Activated T-helper 2 cell treated with anti-CD3 and anti-CD28 coated beads, Interferon-gamma antibody, Interleukin-2, Interleukin-4, amounts not matched to agents 10 μg/mL and 5 μg/mL and 100 μg/mL, durations not matched to agents 14 hours and 24 hours and 36 hours (primary cell): ENCODE measurements around the gene CSRP3. TPM values are rescaled to one million over a fixed set of nuclear protein-coding genes. Genes with fewer than 3 reads are reported as not detected.

Experiments used
- DNase-seq: peaks from one replicate; pipeline ENCODE4 v3.0.0; 2021; ENCODE audit warnings: low spot score
- H3K27ac Mint-ChIP-seq: one replicate; pipeline ENCODE4 v1.8.0; 2021; ENCODE audit warnings: mixed read lengths
- H3K27me3 Mint-ChIP-seq: one replicate; pipeline ENCODE4 v1.8.0; 2021; ENCODE audit warnings: low read depth, mixed read lengths
- H3K36me3 Mint-ChIP-seq: one replicate; pipeline ENCODE4 v1.8.0; 2021; ENCODE audit warnings: low read depth, mixed read lengths
- H3K4me1 Mint-ChIP-seq: one replicate; pipeline ENCODE4 v1.8.0; 2021; ENCODE audit warnings: low read depth, mixed read lengths
- H3K4me3 Mint-ChIP-seq: one replicate; pipeline ENCODE4 v1.8.0; 2021; ENCODE audit warnings: low read depth, mild to moderate bottlenecking, moderate library complexity, mixed read lengths
- H3K9me3 Mint-ChIP-seq: one replicate; pipeline ENCODE4 v1.8.0; 2021; ENCODE audit warnings: mixed read lengths
- intact Hi-C: fragments of 100-400 bp; cut with micrococcal nuclease; formaldehyde crosslinking; loops from one replicate; pipeline ENCODE4 v1.15.1; 2023
- total RNA-seq: library from RNA; stranded (reverse); gene quantifications from 2 replicates; pipeline ENCODE4 v1.2.3, GENCODE V29; 2022

Gene CSRP3
- total RNA-seq, 1 donor from 2014 or later: not detected

DNA sequence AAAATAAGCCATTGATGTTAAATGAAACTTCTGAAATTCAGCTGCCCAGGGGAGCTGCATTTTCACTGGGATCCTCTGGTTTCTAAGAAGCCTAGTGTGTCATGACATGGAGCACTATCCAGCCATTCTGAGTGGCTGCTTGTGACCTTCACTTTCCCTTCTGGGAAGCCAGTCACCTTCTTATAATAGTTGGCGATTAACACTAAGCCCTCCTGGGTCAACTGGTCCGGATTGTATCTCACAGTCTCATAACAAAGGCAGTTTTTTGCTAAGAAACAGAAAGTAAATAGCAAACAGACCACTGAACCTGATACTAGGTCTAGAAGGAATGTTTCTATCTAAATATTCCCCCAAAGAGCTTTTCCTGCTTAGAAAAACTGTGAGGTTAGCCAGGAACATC is 7.9 kb downstream of the CSRP3 start:
- H3K36me3 Mint-ChIP-seq: no peaks in the 10 kb centered on the region

DNA sequence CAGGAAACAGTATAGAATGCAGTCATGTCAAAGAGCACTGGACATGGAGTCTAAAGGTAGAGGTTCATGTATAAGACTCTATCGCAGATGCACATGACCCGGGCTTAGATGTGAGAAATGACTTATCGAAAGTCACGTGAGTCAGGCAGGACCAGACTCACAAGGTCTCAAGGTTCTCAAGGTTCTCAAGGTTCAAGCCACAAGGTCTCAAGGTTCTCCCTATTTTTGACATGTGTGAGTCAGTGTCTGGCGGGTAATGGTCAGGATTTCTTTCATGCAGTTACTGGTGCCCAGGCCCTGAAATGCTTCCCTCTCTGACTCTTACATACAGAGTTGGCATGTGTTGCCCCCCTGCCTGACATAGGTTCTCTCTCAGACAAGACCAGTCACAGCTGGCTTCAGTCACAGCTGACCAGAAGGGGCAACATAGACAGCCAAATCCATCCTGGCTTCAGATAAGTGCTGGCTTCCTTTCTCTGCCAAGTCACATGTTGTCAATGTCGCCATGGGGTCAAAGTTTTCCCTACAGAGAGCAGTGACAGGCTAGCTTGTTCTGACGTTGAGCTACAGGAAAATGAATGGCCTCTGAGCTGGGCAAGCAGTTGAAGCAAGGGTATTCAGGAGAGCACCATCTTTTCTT is 10.1 kb downstream of the CSRP3 start:
- H3K4me3 Mint-ChIP-seq: no peak overlapping the region
- intact Hi-C loops: no loop called here
- H3K27me3 Mint-ChIP-seq: no peaks in the 10 kb centered on the region
- no peaks in the 10 kb centered on the region for H3K36me3 Mint-ChIP-seq
- H3K4me1 Mint-ChIP-seq: no peaks in the 10 kb centered on the region
- H3K9me3 Mint-ChIP-seq: no peaks in the 10 kb centered on the region
- H3K27ac Mint-ChIP-seq: no peak overlapping the region
- no peak for DNase-seq

More for the DNA sequence above, 7.9 kb downstream of the CSRP3 start:
- DNase-seq: no peak
- H3K4me3 Mint-ChIP-seq: no peak overlapping the region
- no peaks in the 10 kb centered on the region for H3K27me3 Mint-ChIP-seq
- no peaks in the 10 kb centered on the region for H3K9me3 Mint-ChIP-seq
- H3K27ac Mint-ChIP-seq: no peak overlapping the region
- H3K4me1 Mint-ChIP-seq: no peaks in the 10 kb centered on the region
- intact Hi-C loops: no loop called here

DNA sequence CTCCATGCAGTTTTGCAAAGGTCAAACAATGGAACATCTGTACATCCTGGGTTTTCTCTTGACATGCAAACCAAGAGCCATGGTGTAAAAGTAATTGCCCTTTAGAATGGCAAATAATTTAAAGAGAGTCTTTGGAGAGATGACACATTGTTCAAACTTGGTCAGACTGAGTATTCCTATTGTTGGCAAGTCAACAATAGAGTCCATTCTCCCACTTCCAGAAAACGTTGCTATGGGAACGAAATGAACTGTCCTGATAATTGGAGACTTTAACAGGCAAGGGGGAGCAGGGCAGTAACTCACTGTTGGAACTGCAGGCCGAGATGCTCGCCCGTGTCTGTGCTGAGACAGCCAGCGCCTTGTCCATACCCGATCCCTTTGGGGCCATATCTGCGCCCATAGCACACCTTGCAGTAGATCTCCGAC is 13.9 kb downstream of the CSRP3 start:
- intact Hi-C loops: no loop called here
- H3K4me1 Mint-ChIP-seq: no peaks in the 10 kb centered on the region
- no peak for DNase-seq
- no peaks in the 10 kb centered on the region for H3K36me3 Mint-ChIP-seq
- no peaks in the 10 kb centered on the region for H3K27me3 Mint-ChIP-seq
- H3K27ac Mint-ChIP-seq: no peak overlapping the region
- no peaks in the 10 kb centered on the region for H3K9me3 Mint-ChIP-seq
- no peak overlapping the region for H3K4me3 Mint-ChIP-seq

DNA sequence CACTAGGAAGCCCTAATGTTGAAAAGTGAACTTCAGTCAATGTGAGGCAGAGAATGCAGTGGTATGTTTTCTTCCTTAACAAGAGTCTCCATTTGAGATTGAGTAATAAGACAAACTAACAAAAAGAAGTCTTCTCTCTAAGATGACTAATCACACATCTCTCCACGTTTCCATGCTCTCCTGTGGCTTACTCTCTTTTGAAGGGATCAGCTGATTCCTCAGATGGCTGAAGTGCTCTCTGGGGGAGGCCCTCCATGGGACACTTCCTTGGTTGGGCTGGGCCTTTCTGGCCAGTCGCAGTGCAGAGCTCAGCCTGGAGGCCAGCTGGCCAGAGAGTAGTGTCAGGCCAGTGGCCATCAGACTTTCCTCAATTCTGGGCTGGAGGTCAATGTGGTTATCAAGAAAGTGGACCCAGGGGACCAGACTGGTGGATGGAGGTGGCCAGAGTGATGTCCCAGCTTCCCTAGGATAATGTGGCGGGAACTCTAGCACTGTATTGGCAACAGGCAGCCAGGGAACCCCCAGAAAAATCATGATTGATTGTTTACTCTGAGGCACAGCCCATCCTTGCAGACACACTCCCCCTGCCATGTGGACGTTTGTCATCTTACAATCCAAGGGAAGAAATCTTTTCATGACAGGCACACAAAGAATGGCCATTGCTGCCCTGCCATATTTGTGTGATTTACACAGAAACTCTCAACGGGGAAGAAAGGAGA is 14.5 kb downstream of the CSRP3 start:
- intact Hi-C loops: no loop called here
- no peak for DNase-seq
- Mint-ChIP-seq H3K27ac (no peak overlapping the region), H3K36me3 (no peaks in the 10 kb centered on the region), H3K27me3 (no peaks in the 10 kb centered on the region), H3K9me3 (no peaks in the 10 kb centered on the region), H3K4me1 (no peaks in the 10 kb centered on the region), H3K4me3 (no peak overlapping the region)

DNA sequence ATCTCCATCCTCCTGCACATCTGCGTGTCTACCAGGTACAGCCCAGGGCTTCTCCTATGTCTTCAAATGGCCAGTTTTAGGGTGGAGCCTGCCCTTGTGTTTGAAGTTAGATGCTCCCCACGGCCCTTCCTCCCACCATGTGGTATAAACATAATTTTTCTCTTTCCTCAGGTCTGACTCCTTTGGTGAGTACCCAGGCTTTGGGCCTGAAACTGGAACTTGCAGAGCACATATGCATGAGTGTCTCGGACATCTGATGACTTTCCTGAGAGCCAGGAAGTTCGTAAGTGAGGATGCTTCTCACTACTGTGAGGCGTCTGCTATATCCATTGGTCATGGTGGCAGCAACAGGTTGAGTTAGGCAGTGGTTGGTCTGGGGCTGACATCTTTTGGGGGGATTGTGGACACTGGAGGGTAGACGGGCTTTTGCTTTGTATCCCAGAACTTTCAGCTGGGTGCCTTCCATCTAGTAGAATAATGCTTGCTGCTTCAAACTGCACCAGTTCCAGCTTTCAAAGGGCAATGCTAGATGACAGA is 16.2 kb downstream of the CSRP3 start:
- Mint-ChIP-seq H3K4me1 (no peaks in the 10 kb centered on the region), H3K4me3 (no peak overlapping the region), H3K36me3 (no peaks in the 10 kb centered on the region), H3K27me3 (no peaks in the 10 kb centered on the region), H3K9me3 (no peaks in the 10 kb centered on the region), H3K27ac (no peak overlapping the region)
- DNase-seq: no peak
- intact Hi-C loops: no loop called here

DNA sequence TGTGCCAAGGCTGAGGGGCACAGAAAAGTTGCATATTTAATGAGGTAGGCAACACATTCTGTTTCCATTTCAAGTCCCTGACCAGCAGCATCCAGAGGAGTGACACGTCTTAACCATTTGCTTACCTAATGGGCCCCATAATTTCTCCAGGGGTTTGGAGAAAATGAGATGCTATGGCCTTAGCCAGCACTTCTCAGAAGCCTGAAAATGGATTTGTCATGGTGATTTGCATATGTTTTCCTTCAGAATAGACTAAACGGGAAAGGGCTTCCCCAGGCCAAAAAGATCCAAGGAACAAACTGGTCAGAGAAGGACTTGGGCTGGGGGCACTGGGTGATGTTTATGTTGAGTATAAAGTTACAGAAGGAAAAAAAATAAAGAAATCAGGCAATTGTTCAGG is 16.7 kb downstream of the CSRP3 start:
- no peak for DNase-seq
- intact Hi-C loops: no loop called here
- no peaks in the 10 kb centered on the region for H3K36me3 Mint-ChIP-seq

DNA sequence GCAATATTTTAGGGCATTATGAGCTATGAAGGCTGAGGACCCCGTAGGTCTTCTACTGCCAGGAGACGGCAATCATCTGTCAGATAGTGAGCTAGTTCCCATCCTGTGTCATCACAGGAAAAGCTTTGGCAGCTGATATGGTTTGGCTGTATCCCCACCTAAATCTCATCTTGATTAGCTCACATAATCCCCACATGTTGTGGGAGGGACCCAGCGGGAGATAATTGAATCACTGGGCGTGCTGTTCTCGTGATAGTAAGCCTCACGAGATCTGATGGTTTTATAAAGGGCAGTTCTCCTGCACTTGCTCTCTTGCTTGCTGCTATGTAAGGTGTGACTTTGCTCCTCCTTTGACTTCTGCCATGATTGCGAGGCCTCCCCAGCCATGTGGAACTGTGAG is 18.1 kb downstream of the CSRP3 start:
- no peaks in the 10 kb centered on the region for H3K9me3 Mint-ChIP-seq
- intact Hi-C loops: loop anchor here (5.0 kb wide), 1 partner anchor 34 kb away; no protein-coding TSS in a partner anchor
- H3K36me3 Mint-ChIP-seq: no peaks in the 10 kb centered on the region
- DNase-seq: no peak
- no peaks in the 10 kb centered on the region for H3K4me1 Mint-ChIP-seq
- H3K27ac Mint-ChIP-seq: no peak overlapping the region
- no peak overlapping the region for H3K4me3 Mint-ChIP-seq
- no peaks in the 10 kb centered on the region for H3K27me3 Mint-ChIP-seq

More for the DNA sequence above, 16.7 kb downstream of the CSRP3 start:
- Mint-ChIP-seq H3K4me1 (no peaks in the 10 kb centered on the region), H3K27ac (no peak overlapping the region), H3K9me3 (no peaks in the 10 kb centered on the region), H3K4me3 (no peak overlapping the region), H3K27me3 (no peaks in the 10 kb centered on the region)

DNA sequence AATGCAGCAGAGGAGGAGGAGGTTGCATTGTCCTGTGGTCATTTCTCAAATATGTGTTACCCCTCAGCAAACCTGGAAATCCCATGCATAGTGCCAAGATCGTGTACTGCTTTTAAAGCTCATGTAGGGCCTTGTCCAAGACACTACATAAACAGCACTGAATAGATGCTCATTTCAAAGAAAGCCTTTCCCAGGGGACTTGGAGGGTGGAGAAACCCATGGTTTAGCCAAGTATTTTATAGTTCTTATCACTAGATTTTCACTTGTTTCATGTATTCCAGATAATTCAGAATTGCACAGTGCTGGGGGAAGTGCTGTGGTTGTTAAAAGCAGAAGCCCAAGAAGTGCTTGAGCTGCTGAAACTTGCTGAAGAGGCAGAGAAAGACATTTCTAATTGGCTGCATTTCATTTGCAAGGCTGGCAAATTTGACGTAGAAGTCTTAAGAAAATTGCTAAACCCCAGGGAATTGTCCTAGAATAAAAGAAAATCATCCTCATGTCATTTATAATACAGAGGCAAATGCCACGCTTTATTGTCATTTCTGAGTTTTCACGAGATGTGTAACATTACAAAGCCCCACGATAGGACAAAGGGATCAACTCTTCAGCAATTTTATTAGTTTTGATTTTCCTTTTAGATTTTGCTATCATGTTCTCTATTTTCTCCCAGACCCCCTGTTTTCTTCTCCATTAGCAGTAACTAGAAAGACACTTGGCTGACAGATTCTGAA is 20.1 kb downstream of the CSRP3 start:
- no peak overlapping the region for H3K27ac Mint-ChIP-seq
- peaks cover 4% of the 10 kb centered on the region for H3K36me3 Mint-ChIP-seq
- H3K9me3 Mint-ChIP-seq: no peaks in the 10 kb centered on the region
- H3K4me1 Mint-ChIP-seq: no peaks in the 10 kb centered on the region
- H3K4me3 Mint-ChIP-seq: no peak overlapping the region
- no peaks in the 10 kb centered on the region for H3K27me3 Mint-ChIP-seq
- no peak for DNase-seq
- intact Hi-C loops: loop anchor here (5.0 kb wide), 1 partner anchor 36 kb away; no protein-coding TSS in a partner anchor

DNA sequence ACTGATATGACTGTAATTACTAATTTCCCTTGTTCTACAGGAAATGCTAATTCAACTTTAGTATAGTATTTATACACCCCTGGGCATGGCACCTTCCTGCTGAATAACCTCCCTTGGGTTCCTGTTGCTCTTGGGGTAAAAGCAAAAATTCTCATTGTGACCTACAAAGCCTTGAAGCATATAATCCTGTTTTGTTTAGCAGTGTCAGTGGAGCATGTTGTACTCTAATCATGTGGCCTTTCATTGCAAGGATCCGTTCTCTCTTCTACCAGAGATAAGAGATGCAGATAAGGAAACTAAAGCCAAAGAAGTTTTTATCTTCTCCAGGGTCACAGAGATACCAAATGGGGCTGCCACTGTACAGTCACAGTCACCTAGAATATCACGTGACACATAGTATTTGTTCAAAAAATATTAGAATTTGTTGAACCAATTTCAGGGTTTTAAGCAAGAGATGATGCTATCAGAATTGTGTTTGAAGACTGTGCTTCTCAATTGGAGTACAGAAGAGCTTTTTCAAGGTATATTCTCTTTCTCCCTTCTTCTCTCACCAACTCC is 25.1 kb downstream of the CSRP3 start:
- intact Hi-C loops: no loop called here
- Mint-ChIP-seq H3K36me3 (peaks cover 34% of the 10 kb centered on the region), H3K4me1 (no peaks in the 10 kb centered on the region), H3K9me3 (no peaks in the 10 kb centered on the region), H3K4me3 (no peak overlapping the region), H3K27ac (no peak overlapping the region), H3K27me3 (no peaks in the 10 kb centered on the region)
- DNase-seq: no peak

DNA sequence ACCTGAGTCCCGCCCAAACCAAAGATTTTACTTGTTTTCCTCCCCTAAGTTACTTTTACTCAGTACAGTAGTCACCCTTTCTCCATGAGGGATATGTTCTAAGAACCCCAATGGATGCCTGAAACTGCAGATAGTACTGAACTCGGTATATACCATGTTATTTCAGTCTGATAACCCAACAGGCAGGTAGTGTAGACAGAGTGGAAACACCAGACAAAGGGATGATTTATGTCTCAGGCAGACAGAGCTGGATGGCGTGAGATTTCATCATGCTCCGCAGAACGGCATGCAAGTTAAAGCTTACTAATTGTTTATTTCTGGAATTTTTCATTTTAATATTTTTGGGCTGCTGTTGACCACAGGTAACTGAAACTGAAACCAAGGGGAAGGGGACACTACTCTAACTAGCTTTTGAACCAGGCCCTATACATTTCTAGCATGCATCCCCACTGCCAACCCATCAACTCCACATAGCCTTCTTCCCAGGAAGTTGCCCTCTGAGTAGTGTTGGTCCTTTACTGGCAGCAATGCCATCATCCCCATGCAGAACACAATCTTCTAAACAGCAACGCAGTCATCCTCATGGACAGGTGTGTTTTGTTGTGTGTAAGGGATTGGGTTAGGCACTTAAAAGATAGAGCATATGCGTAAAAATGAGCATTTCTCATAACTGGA is 27.7 kb downstream of the CSRP3 start:
- peaks cover 46% of the 10 kb centered on the region for H3K36me3 Mint-ChIP-seq
- intact Hi-C loops: no loop called here

DNA sequence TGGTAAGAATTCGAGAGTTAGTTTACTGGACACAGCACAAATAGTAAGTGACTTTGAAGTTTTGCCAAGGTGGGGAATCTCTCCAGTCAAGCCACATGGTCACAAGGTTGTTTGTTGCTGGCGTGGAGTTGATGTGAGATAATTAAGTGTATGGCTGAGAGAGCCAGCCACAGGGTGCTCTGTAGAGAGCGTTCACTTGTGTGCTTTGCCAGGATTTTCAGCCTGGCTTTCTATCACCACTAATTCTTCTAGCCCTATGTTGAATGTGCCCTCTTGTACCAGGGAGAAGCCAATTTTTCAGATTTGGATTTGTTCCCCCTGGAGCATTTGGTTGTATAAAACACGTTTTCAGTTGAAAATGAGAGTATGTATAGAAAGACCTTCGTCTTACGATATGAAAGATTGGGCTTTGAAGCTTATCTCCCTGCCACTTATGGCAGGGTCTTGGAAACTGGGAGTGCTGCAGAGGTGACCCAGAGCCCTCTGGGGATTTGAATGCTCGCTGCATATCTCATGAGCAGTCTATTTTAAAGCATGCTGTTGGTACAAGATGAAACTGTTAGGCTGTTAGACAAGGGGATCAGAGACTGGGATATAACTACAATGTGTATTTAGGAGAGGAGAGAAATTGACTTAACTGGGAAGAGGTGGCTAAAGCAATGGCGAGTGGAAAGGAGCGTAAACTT is 28.6 kb downstream of the CSRP3 start:
- H3K27me3 Mint-ChIP-seq: no peaks in the 10 kb centered on the region
- DNase-seq: no peak
- peaks cover 54% of the 10 kb centered on the region for H3K36me3 Mint-ChIP-seq
- no peak overlapping the region for H3K4me3 Mint-ChIP-seq
- no peaks in the 10 kb centered on the region for H3K4me1 Mint-ChIP-seq
- H3K9me3 Mint-ChIP-seq: no peaks in the 10 kb centered on the region
- intact Hi-C loops: no loop called here
- H3K27ac Mint-ChIP-seq: no peak overlapping the region

More for the DNA sequence above, 27.7 kb downstream of the CSRP3 start:
- no peak for DNase-seq
- no peaks in the 10 kb centered on the region for H3K9me3 Mint-ChIP-seq
- H3K4me1 Mint-ChIP-seq: no peaks in the 10 kb centered on the region
- no peaks in the 10 kb centered on the region for H3K27me3 Mint-ChIP-seq
- no peak overlapping the region for H3K27ac Mint-ChIP-seq
- H3K4me3 Mint-ChIP-seq: no peak overlapping the region

DNA sequence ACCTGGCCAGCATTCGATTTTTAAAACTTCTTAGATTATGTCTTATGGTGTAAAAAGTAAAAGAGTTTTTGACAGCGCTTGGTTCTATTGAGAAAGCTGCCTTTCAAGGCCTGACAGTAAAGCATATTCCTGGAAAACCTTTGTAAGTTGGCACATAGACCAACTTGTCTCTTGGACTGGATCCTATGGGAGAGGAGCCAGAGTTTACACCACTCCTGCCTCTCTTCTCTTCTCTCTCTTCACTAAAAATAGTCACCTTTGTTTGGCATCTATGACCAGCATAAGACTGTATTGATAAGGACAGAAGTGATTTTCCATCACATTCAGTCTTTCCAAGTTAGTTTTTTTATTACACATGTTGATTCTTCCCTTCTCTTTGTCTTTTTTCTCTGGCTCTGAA is 33.7 kb downstream of the CSRP3 start:
- Mint-ChIP-seq H3K27me3 (no peaks in the 10 kb centered on the region), H3K9me3 (no peaks in the 10 kb centered on the region), H3K4me1 (peaks cover 4% of the 10 kb centered on the region), H3K36me3 (peaks cover 68% of the 10 kb centered on the region), H3K4me3 (no peak overlapping the region), H3K27ac (no peak overlapping the region)
- intact Hi-C loops: loop anchor here (10.0 kb wide), 1 partner anchor 93 kb away; no protein-coding TSS in a partner anchor
- DNase-seq: no peak
